H9 (cell line): ENCODE data around the gene HRC. TPM values are rescaled to one million over a fixed set of nuclear protein-coding genes. Genes with fewer than 3 reads are reported as not detected.

Source experiments
- DNase-seq: peaks from one replicate; pipeline ENCODE4 v3.0.0-alpha.2; 2017
- H2AFZ ChIP-seq: one replicate; pipeline ENCODE4 v1.6.1; 2013; ENCODE audit warnings: mild to moderate bottlenecking, low read length, control low read depth, moderate library complexity
- H2AK5ac ChIP-seq: 2 replicates; pipeline ENCODE4 v1.6.1; 2013; ENCODE audit warnings: low read length, control low read depth, mixed read lengths; ENCODE audit not compliant: insufficient read length
- H2BK120ac ChIP-seq: one replicate; pipeline ENCODE4 v1.6.1; 2013; ENCODE audit warnings: low read depth, mild to moderate bottlenecking, low read length, control low read depth, inconsistent platforms; ENCODE audit not compliant: poor library complexity, severe bottlenecking
- H2BK12ac ChIP-seq: 2 replicates; pipeline ENCODE4 v1.6.1; 2013; ENCODE audit warnings: low read length, control low read depth, mixed read lengths, low read depth; ENCODE audit not compliant: insufficient read length
- H2BK15ac ChIP-seq: 2 replicates; pipeline ENCODE4 v1.6.1; 2013; ENCODE audit warnings: low read depth, low read length, control low read depth
- H2BK20ac ChIP-seq: one replicate; pipeline ENCODE4 v1.6.1; 2013; ENCODE audit warnings: low read depth, mild to moderate bottlenecking, low read length, control low read depth, inconsistent platforms; ENCODE audit not compliant: poor library complexity, severe bottlenecking
- H2BK5ac ChIP-seq: 2 replicates; pipeline ENCODE4 v1.6.1; 2013; ENCODE audit warnings: low read length, control low read depth, mixed read lengths; ENCODE audit not compliant: insufficient read length
- H3K14ac ChIP-seq: 2 replicates; pipeline ENCODE4 v1.6.1; 2013; ENCODE audit warnings: low read length, control low read depth; ENCODE audit not compliant: insufficient read depth
- H3K18ac ChIP-seq: 2 replicates; pipeline ENCODE4 v1.6.1; 2013; ENCODE audit warnings: low read depth, mild to moderate bottlenecking, mixed read lengths, low read length, control low read depth; ENCODE audit not compliant: insufficient read length
- H3K23ac ChIP-seq: 2 replicates; pipeline ENCODE4 v1.6.1; 2013; ENCODE audit warnings: low read length, control low read depth, mixed read lengths, low read depth; ENCODE audit not compliant: insufficient read length
- H3K23me2 ChIP-seq: 2 replicates; pipeline ENCODE4 v1.6.1; 2013; ENCODE audit warnings: low read depth, mild to moderate bottlenecking, mixed read lengths, low read length, control low read depth; ENCODE audit not compliant: insufficient read length, poor library complexity, severe bottlenecking
- H3K27ac ChIP-seq: 2 replicates; pipeline ENCODE4 v1.5.1; 2013; ENCODE audit warnings: low read length, control low read depth, mixed read lengths, low read depth; ENCODE audit not compliant: insufficient read length
- H3K27me3 ChIP-seq: 2 replicates; pipeline ENCODE4 v1.6.1; 2013; ENCODE audit warnings: low read length, control low read depth, inconsistent platforms; ENCODE audit not compliant: insufficient read depth
- H3K4ac ChIP-seq: 2 replicates; pipeline ENCODE4 v1.6.1; 2013; ENCODE audit warnings: low read depth, mild to moderate bottlenecking, control low read depth, inconsistent platforms, low read length, moderate library complexity
- H3K4me1 ChIP-seq: 2 replicates; pipeline ENCODE4 v1.6.1; 2013; ENCODE audit warnings: low read length, control low read depth, inconsistent platforms; ENCODE audit not compliant: insufficient read depth
- H3K4me2 ChIP-seq: 2 replicates; pipeline ENCODE4 v1.6.1; 2013; ENCODE audit warnings: low read length, control low read depth, mixed read lengths; ENCODE audit not compliant: insufficient read length, insufficient read depth
- H3K56ac ChIP-seq: 2 replicates; pipeline ENCODE4 v1.6.1; 2013; ENCODE audit warnings: low read depth, mild to moderate bottlenecking, mixed read lengths, low read length, control low read depth; ENCODE audit not compliant: insufficient read length
- H3K79me1 ChIP-seq: 2 replicates; pipeline ENCODE4 v1.6.1; 2013; ENCODE audit warnings: low read depth, mild to moderate bottlenecking, moderate library complexity, low read length, control low read depth, inconsistent platforms; ENCODE audit not compliant: insufficient read depth, poor library complexity, severe bottlenecking
- H3K79me2 ChIP-seq: 2 replicates; pipeline ENCODE4 v1.6.1; 2013; ENCODE audit warnings: low read length, control low read depth, inconsistent platforms; ENCODE audit not compliant: insufficient read depth
- H3K9ac ChIP-seq: 2 replicates; pipeline ENCODE4 v1.6.1; 2013; ENCODE audit warnings: low read length, control low read depth, mixed read lengths; ENCODE audit not compliant: insufficient read length; ENCODE audit errors: extremely low read depth
- H3K9me3 ChIP-seq: one replicate; pipeline ENCODE4 v1.6.1; 2013; ENCODE audit warnings: low read depth, low read length, inconsistent platforms; ENCODE audit not compliant: control insufficient read depth
- H3T11ph ChIP-seq: one replicate; pipeline ENCODE4 v1.6.1; 2013; ENCODE audit warnings: mild to moderate bottlenecking, low read length, control low read depth, inconsistent platforms
- H4K20me1 ChIP-seq: one replicate; pipeline ENCODE4 v1.6.1; 2013; ENCODE audit not compliant: control insufficient read depth, insufficient read length, insufficient read depth
- H4K5ac ChIP-seq: 2 replicates; pipeline ENCODE4 v1.6.1; 2013; ENCODE audit warnings: low read depth, mild to moderate bottlenecking, mixed read lengths, low read length, control low read depth; ENCODE audit not compliant: insufficient read length
- H4K8ac ChIP-seq: replicated peaks from 2 replicates; pipeline ENCODE4 v1.6.1; 2013; ENCODE audit warnings: low read length, control low read depth, mixed read lengths, low read depth; ENCODE audit not compliant: insufficient read length
- H4K91ac ChIP-seq: 2 replicates; pipeline ENCODE4 v1.6.1; 2013; ENCODE audit warnings: low read depth, mild to moderate bottlenecking, moderate library complexity, mixed read lengths, low read length, control low read depth; ENCODE audit not compliant: insufficient read length
- H3K27ac Mint-ChIP-seq, 3 experiments: 2 replicates in 2 of 3; 3 replicates in 1 of 3; pipeline ENCODE4 v1.8.0; 2020 to 2021; ENCODE audit warnings: mixed read lengths in 3 of 3, mild to moderate bottlenecking in 1 of 3, moderate library complexity in 1 of 3
- H3K27me3 Mint-ChIP-seq: 2 replicates; pipeline ENCODE4 v1.8.0; 2021; ENCODE audit warnings: low read depth, mild to moderate bottlenecking, moderate library complexity, mixed read lengths
- H3K36me3 Mint-ChIP-seq, 3 experiments: 2 replicates in 2 of 3; 3 replicates in 1 of 3; pipeline ENCODE4 v1.8.0; 2020 to 2021; ENCODE audit warnings: low read depth in 3 of 3, mixed read lengths in 3 of 3; ENCODE audit not compliant: insufficient read depth in 1 of 3
- H3K4me1 Mint-ChIP-seq, 2 experiments: 2 replicates each; pipeline ENCODE4 v1.8.0; 2020; ENCODE audit warnings: mixed read lengths in 2 of 2
- H3K4me3 Mint-ChIP-seq, 2 experiments: 2 replicates in 1 of 2; 3 replicates in 1 of 2; pipeline ENCODE4 v1.8.0; 2020 to 2021; ENCODE audit warnings: mild to moderate bottlenecking in 2 of 2, mixed read lengths in 2 of 2, moderate library complexity in 1 of 2
- H3K9me3 Mint-ChIP-seq, 2 experiments: 2 replicates in 1 of 2; 3 replicates in 1 of 2; pipeline ENCODE4 v1.8.0; 2020; ENCODE audit warnings: mild to moderate bottlenecking in 2 of 2, mixed read lengths in 2 of 2, moderate library complexity in 1 of 2
- WGBS: extraction: QIAGEN DNeasy Blood & Tissue Kit; methylation state at CpG from one replicate; pipeline ENCODE4 v1.1.7; 2013; ENCODE audit warnings: missing lambda C conversion rate, low lambda C conversion rate, mixed read lengths; ENCODE audit not compliant: insufficient read length; ENCODE audit errors: extremely low coverage; 5-methylcytosine and 5-hydroxymethylcytosine counted together
- total RNA-seq: library from RNA; stranded (reverse); gene quantifications from 2 replicates; pipeline ENCODE4 v1.2.1, GENCODE V29; 2021
- TF ChIP-seq, protein P1 (sequence below): fragments of 200-600 bp; sonication (generic); conservative IDR thresholded peaks from 3 replicates; pipeline ENCODE4 v1.8.0; 2021; ENCODE audit warnings: antibody characterized with exemption, mild to moderate bottlenecking

HRC gene
- total RNA-seq, 1 experiment from 2014 or later, result 1.8 TPM

GRCh38 chr19:49180659-49181058, 25.5 kb upstream of the HRC start:
- TF ChIP-seq, protein P1, sequence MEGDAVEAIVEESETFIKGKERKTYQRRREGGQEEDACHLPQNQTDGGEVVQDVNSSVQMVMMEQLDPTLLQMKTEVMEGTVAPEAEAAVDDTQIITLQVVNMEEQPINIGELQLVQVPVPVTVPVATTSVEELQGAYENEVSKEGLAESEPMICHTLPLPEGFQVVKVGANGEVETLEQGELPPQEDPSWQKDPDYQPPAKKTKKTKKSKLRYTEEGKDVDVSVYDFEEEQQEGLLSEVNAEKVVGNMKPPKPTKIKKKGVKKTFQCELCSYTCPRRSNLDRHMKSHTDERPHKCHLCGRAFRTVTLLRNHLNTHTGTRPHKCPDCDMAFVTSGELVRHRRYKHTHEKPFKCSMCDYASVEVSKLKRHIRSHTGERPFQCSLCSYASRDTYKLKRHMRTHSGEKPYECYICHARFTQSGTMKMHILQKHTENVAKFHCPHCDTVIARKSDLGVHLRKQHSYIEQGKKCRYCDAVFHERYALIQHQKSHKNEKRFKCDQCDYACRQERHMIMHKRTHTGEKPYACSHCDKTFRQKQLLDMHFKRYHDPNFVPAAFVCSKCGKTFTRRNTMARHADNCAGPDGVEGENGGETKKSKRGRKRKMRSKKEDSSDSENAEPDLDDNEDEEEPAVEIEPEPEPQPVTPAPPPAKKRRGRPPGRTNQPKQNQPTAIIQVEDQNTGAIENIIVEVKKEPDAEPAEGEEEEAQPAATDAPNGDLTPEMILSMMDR, result no peak
- no peak overlapping the region for H3K4me2 ChIP-seq
- H2BK20ac ChIP-seq, result no peak overlapping the region
- no peak overlapping the region for H4K5ac ChIP-seq
- Mint-ChIP-seq H3K36me3 (peaks cover 6 to 23% (median 9%) of the 10 kb centered on the region in 3 experiments; a peak in 6 of 7 replicates), H3K27ac (no peak overlapping the region), H3K27me3 (peaks cover 2% of the 10 kb centered on the region), H3K9me3 (peaks cover 3 to 6% of the 10 kb centered on the region in 2 experiments; a peak in 4 of 5 replicates), H3K4me1 (no peaks in the 10 kb centered on the region), H3K4me3 (no peak overlapping the region)
- no peaks in the 10 kb centered on the region for H4K20me1 ChIP-seq
- H3K27me3 ChIP-seq, result no peaks in the 10 kb centered on the region
- H3K14ac ChIP-seq, result no peak overlapping the region
- H2AK5ac ChIP-seq, result no peak overlapping the region
- no peak overlapping the region for H3K56ac ChIP-seq
- H3K79me2 ChIP-seq, result no peaks in the 10 kb centered on the region
- no peak overlapping the region for H3K23ac ChIP-seq
- H2BK15ac ChIP-seq, result no peak overlapping the region
- WGBS, result 100% methylated on average over 1 of the region's 4 CpGs
- H3K4ac ChIP-seq, result no peak overlapping the region
- no peaks in the 10 kb centered on the region for H3K9me3 ChIP-seq
- no peaks in the 10 kb centered on the region for H3K4me1 ChIP-seq
- H2BK120ac ChIP-seq, result no peak overlapping the region
- H4K91ac ChIP-seq, result no peak overlapping the region
- no peak overlapping the region for H2AFZ ChIP-seq
- H3K23me2 ChIP-seq, result no peaks in the 10 kb centered on the region
- no peak overlapping the region for H4K8ac ChIP-seq
- H2BK12ac ChIP-seq, result no peak overlapping the region
- no peak overlapping the region for H3T11ph ChIP-seq
- H3K79me1 ChIP-seq, result no peaks in the 10 kb centered on the region
- no peak overlapping the region for H2BK5ac ChIP-seq
- no peak overlapping the region for H3K9ac ChIP-seq
- DNase-seq, result no peak
- no peak overlapping the region for H3K18ac ChIP-seq
- H3K27ac ChIP-seq, result no peak overlapping the region
